SK-N-SH treated with all-trans-retinoic acid at 6 μM for 48 hours (cell line): ENCODE measurements around the gene FN1.

ENCODE experiments used
- ARNTL ChIP-seq: fragments of 450-650 bp; formaldehyde crosslinking; IDR thresholded peaks from 2 replicates; pipeline ENCODE4 v1.5.0; 2020; ENCODE audit warnings: low read depth, mild to moderate bottlenecking, moderate library complexity, borderline replicate concordance
- OSR1 ChIP-seq: fragments of 250-450 bp; sonication (Bioruptor Pico); IDR thresholded peaks from 2 replicates; pipeline ENCODE4 v1.8.0; 2022; ENCODE audit warnings: moderate library complexity, mild to moderate bottlenecking, inconsistent platforms
- RARB ChIP-seq: fragments of 250-450 bp; sonication (Bioruptor Pico); IDR thresholded peaks from 2 replicates; pipeline ENCODE4 v1.8.0; 2021; ENCODE audit warnings: mild to moderate bottlenecking, moderate library complexity
- TCF4 ChIP-seq: fragments of 250-450 bp; sonication (Bioruptor Pico); IDR thresholded peaks from 2 replicates; pipeline ENCODE4 v1.8.0; 2021; ENCODE audit warnings: mild to moderate bottlenecking, moderate library complexity, borderline replicate concordance
- ZNF565 ChIP-seq: fragments of 450-650 bp; formaldehyde crosslinking; conservative IDR thresholded peaks from 2 replicates; pipeline ENCODE4 v1.5.0; 2020; ENCODE audit warnings: low read depth, mild to moderate bottlenecking, moderate library complexity
- TF ChIP-seq, protein P1 (sequence below): fragments of 250-450 bp; sonication (Bioruptor Pico); IDR thresholded peaks from 2 replicates; pipeline ENCODE4 v1.8.0; 2020; ENCODE audit warnings: mild to moderate bottlenecking, moderate library complexity, borderline replicate concordance

DNA sequence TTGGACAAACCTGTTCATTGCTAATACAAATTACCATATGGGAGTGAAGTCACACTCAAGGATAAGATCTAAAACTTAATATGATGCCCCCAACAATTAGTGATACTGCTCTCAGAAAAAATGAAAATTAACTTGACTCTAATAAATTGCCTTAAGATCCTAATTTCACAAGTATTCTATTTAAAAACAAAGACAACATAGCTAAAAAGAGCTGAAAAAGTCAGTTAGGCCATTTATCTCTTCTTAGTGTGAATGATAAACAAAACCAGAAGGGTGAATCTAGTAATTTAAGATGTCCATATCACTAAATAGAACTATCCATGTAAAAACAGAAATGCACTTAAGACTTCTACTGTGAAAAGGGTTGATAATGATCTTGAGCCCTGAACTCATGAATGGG lies 53.4 kb downstream of the FN1 start:
- TF ChIP-seq, protein P1, sequence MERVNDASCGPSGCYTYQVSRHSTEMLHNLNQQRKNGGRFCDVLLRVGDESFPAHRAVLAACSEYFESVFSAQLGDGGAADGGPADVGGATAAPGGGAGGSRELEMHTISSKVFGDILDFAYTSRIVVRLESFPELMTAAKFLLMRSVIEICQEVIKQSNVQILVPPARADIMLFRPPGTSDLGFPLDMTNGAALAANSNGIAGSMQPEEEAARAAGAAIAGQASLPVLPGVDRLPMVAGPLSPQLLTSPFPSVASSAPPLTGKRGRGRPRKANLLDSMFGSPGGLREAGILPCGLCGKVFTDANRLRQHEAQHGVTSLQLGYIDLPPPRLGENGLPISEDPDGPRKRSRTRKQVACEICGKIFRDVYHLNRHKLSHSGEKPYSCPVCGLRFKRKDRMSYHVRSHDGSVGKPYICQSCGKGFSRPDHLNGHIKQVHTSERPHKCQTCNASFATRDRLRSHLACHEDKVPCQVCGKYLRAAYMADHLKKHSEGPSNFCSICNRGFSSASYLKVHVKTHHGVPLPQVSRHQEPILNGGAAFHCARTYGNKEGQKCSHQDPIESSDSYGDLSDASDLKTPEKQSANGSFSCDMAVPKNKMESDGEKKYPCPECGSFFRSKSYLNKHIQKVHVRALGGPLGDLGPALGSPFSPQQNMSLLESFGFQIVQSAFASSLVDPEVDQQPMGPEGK = no peak
- no peak for TF ChIP-seq ARNTL (CRISPR knock-in tag)
- no peak for TF ChIP-seq OSR1
- TF ChIP-seq TCF4 (CRISPR knock-in tag) = no peak
- no peak for TF ChIP-seq ZNF565 (CRISPR knock-in tag)
- TF ChIP-seq RARB (CRISPR knock-in tag) = no peak
